ENCODE data around the gene PTGIS. TPM values are rescaled to one million over a fixed set of nuclear protein-coding genes. Genes with fewer than 3 reads are reported as not detected.

PTGIS gene
- total RNA-seq, 1 donor: 2.2 TPM

DNA sequence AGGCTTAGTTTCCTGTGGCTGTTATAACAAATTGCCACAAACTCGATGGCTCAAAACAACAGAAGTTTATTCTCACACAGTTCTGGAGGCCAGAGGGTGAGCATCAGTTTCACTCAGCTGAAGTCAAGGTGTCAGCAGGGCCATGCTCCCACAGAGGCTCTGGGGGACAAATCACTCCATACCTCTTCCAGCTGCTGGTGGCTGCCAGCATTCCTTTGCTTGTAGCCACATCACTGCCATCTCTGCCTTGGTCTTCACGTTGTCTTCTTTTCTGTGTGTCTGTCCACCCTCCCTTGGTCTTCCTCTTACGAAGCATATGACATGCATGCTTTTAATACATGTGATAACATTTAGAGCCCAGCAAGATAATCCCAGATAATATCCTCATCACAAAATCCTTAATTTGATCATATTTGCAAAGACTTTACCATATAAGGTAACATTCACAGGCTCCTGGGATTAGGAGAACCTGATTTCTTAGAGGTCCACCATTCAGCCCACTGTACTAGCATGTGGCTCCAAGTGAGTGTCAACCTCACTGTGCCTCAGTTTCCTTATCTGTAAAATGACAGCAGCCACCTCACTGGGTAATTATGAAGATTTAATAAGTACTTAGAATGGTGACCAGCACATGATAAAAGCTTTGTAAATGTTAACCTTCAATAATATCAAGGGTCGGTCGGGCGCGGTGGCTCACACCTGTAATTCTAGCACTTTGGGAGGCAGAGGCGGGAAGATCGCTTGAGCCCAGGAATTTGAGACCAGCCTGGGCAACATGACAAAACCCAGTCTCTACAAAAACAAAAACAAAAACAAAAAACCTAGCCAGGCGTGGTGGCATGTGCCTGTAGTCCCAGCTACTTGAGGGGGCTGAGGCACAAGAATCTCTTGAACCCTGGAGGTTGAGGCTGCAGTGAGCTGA is 14.7 kb upstream of the PTGIS start:
- no peak for DNase-seq (ENCODE audit: low read depth)
- H3K4me3 ChIP-seq (ENCODE audit: low read depth, low read length): no peak overlapping the region
- TF ChIP-seq, protein P1, sequence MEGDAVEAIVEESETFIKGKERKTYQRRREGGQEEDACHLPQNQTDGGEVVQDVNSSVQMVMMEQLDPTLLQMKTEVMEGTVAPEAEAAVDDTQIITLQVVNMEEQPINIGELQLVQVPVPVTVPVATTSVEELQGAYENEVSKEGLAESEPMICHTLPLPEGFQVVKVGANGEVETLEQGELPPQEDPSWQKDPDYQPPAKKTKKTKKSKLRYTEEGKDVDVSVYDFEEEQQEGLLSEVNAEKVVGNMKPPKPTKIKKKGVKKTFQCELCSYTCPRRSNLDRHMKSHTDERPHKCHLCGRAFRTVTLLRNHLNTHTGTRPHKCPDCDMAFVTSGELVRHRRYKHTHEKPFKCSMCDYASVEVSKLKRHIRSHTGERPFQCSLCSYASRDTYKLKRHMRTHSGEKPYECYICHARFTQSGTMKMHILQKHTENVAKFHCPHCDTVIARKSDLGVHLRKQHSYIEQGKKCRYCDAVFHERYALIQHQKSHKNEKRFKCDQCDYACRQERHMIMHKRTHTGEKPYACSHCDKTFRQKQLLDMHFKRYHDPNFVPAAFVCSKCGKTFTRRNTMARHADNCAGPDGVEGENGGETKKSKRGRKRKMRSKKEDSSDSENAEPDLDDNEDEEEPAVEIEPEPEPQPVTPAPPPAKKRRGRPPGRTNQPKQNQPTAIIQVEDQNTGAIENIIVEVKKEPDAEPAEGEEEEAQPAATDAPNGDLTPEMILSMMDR (IDR thresholded peaks at IDR 0.05; ENCODE audit: insufficient read depth, low read depth, low read length): no peak

DNA sequence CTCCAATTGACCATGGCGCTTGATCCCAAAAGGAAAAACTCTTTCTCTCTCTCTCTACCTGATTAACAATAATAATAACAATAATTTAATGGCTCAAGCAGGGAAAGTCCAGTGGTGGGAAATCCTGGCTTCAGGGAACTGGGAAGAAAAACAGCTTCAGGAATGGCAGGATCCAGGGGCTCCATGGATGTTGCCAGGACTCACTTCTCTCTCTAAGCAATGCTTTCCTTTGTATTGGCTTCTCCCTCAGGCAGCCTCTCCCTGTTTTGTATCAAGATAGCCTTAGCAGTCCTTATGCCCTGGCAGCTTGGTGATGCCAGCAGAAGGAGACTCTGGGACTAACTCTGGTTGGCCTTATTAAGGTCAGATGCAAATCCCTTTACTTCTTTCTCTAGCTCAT is 13.5 kb upstream of the PTGIS start:
- no peak for DNase-seq (ENCODE audit: low read depth)
- TF ChIP-seq, protein P1 (IDR thresholded peaks at IDR 0.05; ENCODE audit: insufficient read depth, low read depth, low read length): no peak
- H3K4me3 ChIP-seq (ENCODE audit: low read depth, low read length): no peak overlapping the region

DNA sequence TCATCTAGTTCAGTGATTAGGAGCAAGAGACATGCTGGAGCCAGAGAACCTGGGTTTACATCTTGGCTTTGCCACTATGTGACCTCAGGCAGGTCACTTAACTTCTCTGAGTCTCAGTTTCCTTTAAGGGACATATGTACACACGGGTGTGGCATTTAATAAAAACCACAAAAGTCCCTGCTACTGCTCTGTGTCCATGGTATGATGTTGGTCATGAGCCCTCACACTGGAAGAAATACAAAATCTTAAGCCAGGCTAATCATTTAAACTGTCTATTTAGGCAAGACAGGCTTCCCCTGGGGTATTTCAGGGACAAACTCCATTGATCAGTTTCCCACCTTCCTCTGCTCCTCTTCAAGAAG is 12.9 kb upstream of the PTGIS start:
- TF ChIP-seq, protein P1 (IDR thresholded peaks at IDR 0.05; ENCODE audit: insufficient read depth, low read depth, low read length): no peak
- no peak for DNase-seq (ENCODE audit: low read depth)
- no peak overlapping the region for H3K4me3 ChIP-seq (ENCODE audit: low read depth, low read length)

DNA sequence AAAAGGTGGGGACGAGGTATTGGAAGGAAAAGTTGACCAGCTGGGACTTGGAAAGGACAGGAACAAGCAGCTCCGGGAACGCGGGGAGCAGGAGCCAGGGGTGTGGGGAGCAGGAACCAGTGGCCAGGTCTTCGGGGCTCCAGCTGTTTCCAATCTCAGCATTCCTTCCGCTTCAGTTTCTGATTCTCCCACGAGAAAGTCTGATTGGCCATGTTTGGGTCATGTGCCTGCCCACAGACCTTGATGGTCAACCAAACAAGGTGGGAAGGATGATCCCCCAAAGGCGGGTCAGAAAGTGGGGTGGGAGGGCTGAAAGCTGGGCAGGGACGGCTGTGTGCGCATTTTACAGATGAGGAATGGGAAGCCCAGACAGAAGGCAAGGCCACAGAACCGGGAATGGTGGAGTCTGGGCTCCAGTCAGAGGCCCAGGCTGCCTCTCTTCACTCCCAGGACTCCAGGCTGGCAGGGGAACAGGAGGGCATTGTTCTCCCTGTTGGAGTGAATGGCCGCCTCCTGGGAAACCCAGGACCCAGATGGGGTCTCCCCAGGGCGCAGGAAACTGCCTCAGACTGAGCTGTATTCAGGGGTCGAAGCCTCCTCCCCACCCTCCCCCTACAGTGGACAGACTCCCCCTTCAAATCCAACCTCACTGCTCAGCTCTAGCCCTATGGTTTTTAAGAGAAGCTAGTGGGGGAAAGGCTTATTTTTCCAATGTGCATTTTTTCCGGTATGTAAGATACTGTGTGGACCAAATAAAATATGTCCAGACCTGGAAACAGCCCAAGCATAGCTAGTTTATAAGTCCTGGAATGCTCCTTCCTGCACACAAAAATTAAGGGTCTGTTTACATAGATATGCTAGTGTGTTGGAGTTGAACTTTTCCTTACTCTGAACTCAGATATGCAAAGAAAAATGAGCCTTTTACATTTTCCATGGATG is 12.2 kb upstream of the PTGIS start:
- TF ChIP-seq, protein P1 (IDR thresholded peaks at IDR 0.05; ENCODE audit: insufficient read depth, low read depth, low read length): no peak
- no peak overlapping the region for H3K4me3 ChIP-seq (ENCODE audit: low read depth, low read length)
- DNase-seq (ENCODE audit: low read depth): peak; percentile 84

DNA sequence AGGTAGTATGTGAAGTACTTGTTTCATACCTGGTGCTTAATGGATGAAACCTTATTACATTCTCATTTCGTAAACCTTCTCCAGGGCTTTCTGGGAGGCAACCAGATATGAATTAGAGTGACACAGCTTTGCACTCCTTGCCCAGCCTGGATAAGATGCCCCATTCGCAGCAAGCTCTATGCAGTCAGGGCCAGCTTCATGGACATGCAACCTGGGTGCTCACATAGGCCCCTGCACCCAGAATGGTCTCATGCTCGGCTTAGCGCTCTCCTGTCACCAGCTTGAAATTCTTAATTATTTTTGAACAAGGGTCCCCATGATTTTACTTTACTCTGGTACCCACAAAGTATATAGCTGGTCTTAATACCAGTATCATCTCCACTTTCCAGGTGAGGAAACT is 11.3 kb upstream of the PTGIS start:
- TF ChIP-seq, protein P1 (IDR thresholded peaks at IDR 0.05; ENCODE audit: insufficient read depth, low read depth, low read length): no peak
- no peak overlapping the region for H3K4me3 ChIP-seq (ENCODE audit: low read depth, low read length)
- no peak for DNase-seq (ENCODE audit: low read depth)

DNA sequence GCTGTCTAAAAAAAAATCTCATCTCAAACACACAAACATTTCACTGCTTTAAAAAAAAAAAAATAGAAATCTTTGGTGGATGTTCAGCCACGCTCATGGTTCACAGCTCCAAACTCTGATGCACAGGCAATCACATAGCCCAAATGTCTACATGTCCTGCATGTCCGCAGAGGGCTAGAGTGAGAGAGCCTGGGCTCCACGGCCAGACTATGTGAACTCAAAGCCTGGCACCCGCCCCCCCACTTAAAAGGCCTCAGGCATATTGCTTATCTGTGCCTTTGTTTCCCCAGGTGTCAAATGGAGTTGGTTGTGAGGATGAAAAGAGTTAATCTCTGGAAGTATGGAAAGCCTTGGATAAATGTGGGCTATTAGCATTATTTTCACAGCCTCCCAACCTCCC is 10.5 kb upstream of the PTGIS start:
- no peak overlapping the region for H3K4me3 ChIP-seq (ENCODE audit: low read depth, low read length)
- TF ChIP-seq, protein P1 (IDR thresholded peaks at IDR 0.05; ENCODE audit: insufficient read depth, low read depth, low read length): no peak
- DNase-seq (ENCODE audit: low read depth): no peak

Data from fibroblast of villous mesenchyme (primary cell).